GM23338 (cell line): ENCODE measurements around the gene TMEM63C.

Source experiments
- CREB1 ChIP-seq: fragments of 250-450 bp; sonication (Bioruptor Pico); IDR thresholded peaks from 2 replicates; pipeline ENCODE4 v1.5.0; 2020; ENCODE audit warnings: low read depth, mild to moderate bottlenecking, moderate library complexity
- CTCF ChIP-seq, 2 experiments: fragments of 200-600 bp in 1 of 2; sonication (generic) in 1 of 2; conservative IDR thresholded peaks; 2 replicates each; pipeline versions ENCODE4 v1.5.1 to v1.6.1; 2016 to 2017; ENCODE audit warnings: antibody characterized with exemption in 2 of 2, low read depth in 2 of 2, mild to moderate bottlenecking in 2 of 2, moderate library complexity in 1 of 2
- ETS1 ChIP-seq: IDR thresholded peaks from 2 replicates; pipeline ENCODE4 v1.6.1; 2016; ENCODE audit warnings: antibody characterized with exemption
- EZH2 ChIP-seq: fragments of 200-600 bp; sonication (generic); IDR thresholded peaks from one replicate; pipeline ENCODE4 v1.8.0; 2017; ENCODE audit warnings: antibody characterized with exemption, mild to moderate bottlenecking, low read depth; ENCODE audit not compliant: unreplicated experiment
- EZH2phosphoT487 ChIP-seq: fragments of 200-600 bp; sonication (generic); IDR thresholded peaks from one replicate; pipeline ENCODE4 v1.8.1; 2018; ENCODE audit warnings: antibody characterized with exemption; ENCODE audit not compliant: unreplicated experiment
- JUNB ChIP-seq: IDR thresholded peaks from one replicate; pipeline ENCODE4 v1.6.1; 2016; ENCODE audit warnings: antibody characterized with exemption; ENCODE audit not compliant: unreplicated experiment
- POLR2AphosphoS5 ChIP-seq: IDR thresholded peaks from 2 replicates; pipeline ENCODE4 v1.6.1; 2016; ENCODE audit warnings: antibody characterized with exemption, low read depth
- REST ChIP-seq: IDR thresholded peaks from one replicate; pipeline ENCODE4 v1.6.1; 2018; ENCODE audit warnings: antibody characterized with exemption; ENCODE audit not compliant: unreplicated experiment
- STAT1 ChIP-seq: IDR thresholded peaks from one replicate; pipeline ENCODE4 v1.6.1; 2016; ENCODE audit warnings: antibody characterized with exemption; ENCODE audit not compliant: unreplicated experiment
- ZNF114 ChIP-seq: fragments of 250-450 bp; sonication (Bioruptor Pico); IDR thresholded peaks from 2 replicates; pipeline ENCODE4 v1.5.0; 2020; ENCODE audit warnings: mild to moderate bottlenecking, moderate library complexity
- ZNF331 ChIP-seq: fragments of 250-450 bp; sonication (Bioruptor Pico); IDR thresholded peaks from 2 replicates; pipeline ENCODE4 v1.5.0; 2020; ENCODE audit warnings: low read depth, mild to moderate bottlenecking, moderate library complexity
- ZNF462 ChIP-seq: fragments of 250-450 bp; sonication (Bioruptor Pico); IDR thresholded peaks from 2 replicates; pipeline ENCODE4 v1.5.0; 2020; ENCODE audit warnings: mild to moderate bottlenecking, moderate library complexity

GRCh38 chr14:77197988-77198387 lies 16.4 kb downstream of the TMEM63C start:
- no peak for TF ChIP-seq CTCF (conservative IDR thresholded peaks at IDR 0.05; ENCODE audit: low read depth in 2 of 2)
- no peak for TF ChIP-seq POLR2AphosphoS5
- no peak for TF ChIP-seq EZH2phosphoT487
- TF ChIP-seq CREB1: no peak
- TF ChIP-seq JUNB: no peak
- no peak for TF ChIP-seq EZH2
- no peak for TF ChIP-seq REST
- no peak for TF ChIP-seq ZNF462 (CRISPR knock-in tag)
- no peak for TF ChIP-seq ZNF331 (CRISPR knock-in tag)
- no peak for TF ChIP-seq STAT1
- TF ChIP-seq ZNF114 (CRISPR knock-in tag): no peak
- no peak for TF ChIP-seq ETS1
